H1 (cell line): ENCODE data around the gene IFI30. TPM values are rescaled to one million over a fixed set of nuclear protein-coding genes. Genes with fewer than 3 reads are reported as not detected.

Experiments used
- BRCA1 ChIP-seq: IDR thresholded peaks from 2 replicates; pipeline ENCODE4 v1.6.1; 2012; ENCODE audit warnings: low read depth, low read length, improper control_type of control experiment
- CHD2 ChIP-seq: IDR thresholded peaks from 2 replicates; pipeline ENCODE4 v1.6.1; 2012; ENCODE audit warnings: low read length, improper control_type of control experiment
- CREB1 ChIP-seq: IDR thresholded peaks from 2 replicates; pipeline ENCODE4 v1.6.1; 2012; ENCODE audit warnings: inconsistent platforms
- CTBP2 ChIP-seq: IDR thresholded peaks from 2 replicates; pipeline ENCODE4 v1.7.0; 2011; ENCODE audit warnings: borderline replicate concordance, mild to moderate bottlenecking, moderate library complexity, mixed read lengths, low read length; ENCODE audit not compliant: insufficient read depth, insufficient read length
- E2F6 ChIP-seq: IDR thresholded peaks from 2 replicates; pipeline ENCODE4 v1.6.1; 2012; ENCODE audit warnings: inconsistent platforms
- EGR1 ChIP-seq: IDR thresholded peaks from 2 replicates; pipeline ENCODE4 v1.6.1; 2011; ENCODE audit warnings: low read depth, low read length, borderline replicate concordance
- EP300 ChIP-seq, 2 experiments: IDR thresholded peaks; 1 replicate in 1 of 2; 2 replicates in 1 of 2; pipeline ENCODE4 v1.6.1; 2011 to 2012; ENCODE audit warnings: low read depth in 2 of 2, low read length in 2 of 2, mild to moderate bottlenecking in 2 of 2, borderline replicate concordance in 1 of 2, inconsistent platforms in 1 of 2, moderate library complexity in 1 of 2
- GTF2F1 ChIP-seq: IDR thresholded peaks from 2 replicates; pipeline ENCODE4 v1.6.1; 2012; ENCODE audit warnings: low read depth, low read length, improper control_type of control experiment, borderline replicate concordance
- HDAC2 ChIP-seq, 2 experiments: fragments of 300-600 bp in 1 of 2; sonication (generic) in 1 of 2; IDR thresholded peaks; 2 replicates each; pipeline ENCODE4 v1.6.1; 2011 to 2012; ENCODE audit warnings: low read depth in 2 of 2, low read length in 2 of 2, mild to moderate bottlenecking in 2 of 2, moderate library complexity in 2 of 2, borderline replicate concordance in 1 of 2, inconsistent platforms in 1 of 2
- KDM1A ChIP-seq: fragments of 200-600, 300-600 bp; sonication (generic); IDR thresholded peaks from 2 replicates; pipeline ENCODE4 v1.7.1; 2016; ENCODE audit warnings: mild to moderate bottlenecking, low read length, borderline replicate concordance
- KDM5A ChIP-seq: fragments of 200-600 bp; IDR thresholded peaks from 2 replicates; pipeline ENCODE4 v1.7.1; 2012; ENCODE audit warnings: mild to moderate bottlenecking, low read length, inconsistent platforms, mixed read lengths
- POLR2AphosphoS5 ChIP-seq: IDR thresholded peaks from 2 replicates; pipeline ENCODE4 v1.6.1; 2011; ENCODE audit warnings: low read depth, low read length
- POU5F1 ChIP-seq: IDR thresholded peaks from 2 replicates; pipeline ENCODE4 v1.6.1; 2011; ENCODE audit warnings: low read depth, mild to moderate bottlenecking, low read length, moderate library complexity
- RBBP5 ChIP-seq: IDR thresholded peaks from 2 replicates; pipeline ENCODE4 v1.7.1; 2012; ENCODE audit warnings: low read depth, mild to moderate bottlenecking, inconsistent platforms, low read length, moderate library complexity, borderline replicate concordance
- RFX5 ChIP-seq: IDR thresholded peaks from 2 replicates; pipeline ENCODE4 v1.6.1; 2011; ENCODE audit warnings: low read depth, low read length, improper control_type of control experiment, borderline replicate concordance
- RNF2 ChIP-seq: fragments of 200-900, 300-1000 bp; sonication (generic); IDR thresholded peaks from 2 replicates; pipeline ENCODE4 v1.7.1; 2016; ENCODE audit warnings: borderline replicate concordance, low read depth, mild to moderate bottlenecking, antibody characterized with exemption, low read length; ENCODE audit not compliant: poor library complexity, severe bottlenecking; ENCODE audit errors: missing control alignments
- SIRT6 ChIP-seq: IDR thresholded peaks from one replicate; pipeline ENCODE4 v1.7.1; 2012; ENCODE audit warnings: low read length, inconsistent platforms
- SP1 ChIP-seq: IDR thresholded peaks from 2 replicates; pipeline ENCODE4 v1.6.1; 2011; ENCODE audit warnings: low read depth, low read length
- SUZ12 ChIP-seq: fragments of 200-600 bp; sonication (generic); IDR thresholded peaks from 2 replicates; pipeline ENCODE4 v1.6.1; 2012; ENCODE audit warnings: mild to moderate bottlenecking, inconsistent platforms, low read length, moderate library complexity, mixed read lengths
- TAF1 ChIP-seq: IDR thresholded peaks from 2 replicates; pipeline ENCODE4 v1.6.1; 2011; ENCODE audit warnings: mild to moderate bottlenecking, low read depth, low read length
- TBP ChIP-seq: IDR thresholded peaks from 2 replicates; pipeline ENCODE4 v1.6.1; 2011; ENCODE audit warnings: low read depth, low read length, improper control_type of control experiment
- USF2 ChIP-seq: IDR thresholded peaks from 2 replicates; pipeline ENCODE4 v1.6.1; 2011; ENCODE audit warnings: low read length, improper control_type of control experiment
- YY1 ChIP-seq: IDR thresholded peaks from 2 replicates; pipeline ENCODE4 v1.6.1; 2011; ENCODE audit warnings: low read depth, mild to moderate bottlenecking, low read length
- polyA plus RNA-seq, 7 experiments: library from polyadenylated mRNA; depleted of rRNA in 3 of 7; stranded (reverse) in 5 of 7; unstranded in 2 of 7; fragments of >200 nt in 5 of 7; fragments of 200-250 nt in 2 of 7; gene quantifications; 1 replicate in 5 of 7; 2 replicates in 1 of 7; 4 replicates in 1 of 7; pipeline versions ENCODE4 v1.2.1 to v1.2.3, GENCODE V29; 2011 to 2013; ENCODE audit warnings: missing spikeins in 2 of 7, mixed read lengths in 2 of 7
- total RNA-seq: library from RNA; stranded (reverse); fragmentation: NEBNext Ultra II Directional; extraction: Animal tissue kit (Norgen Biotek cat#: 25700); gene quantifications from 2 replicates; pipeline ENCODE4 v1.2.1, GENCODE V29; 2021

The IFI30 gene
- total and polyA plus RNA-seq, 2 of the 8 experiments (the other 6 are each of a cell fraction or from before 2014, with no cell fraction given): 28.9 to 62.4 TPM

GRCh38 chr19:18173572-18174288 is at the start of gene IFI30 (continued):
- TF ChIP-seq TAF1 (peak; percentile 75; the same call in 1 of the 2 replicates), RFX5 (no peak), RNF2 (no peak), POLR2AphosphoS5 (0 out of 2 replicates have a peak, but pooled peaks have one; percentile 37), CTBP2 (no peak), SIRT6 (no peak), BRCA1 (no peak), EP300 (IDR thresholded peaks at IDR 0.05; ENCODE audit: borderline replicate concordance in 1 of 2, low read depth in 2 of 2, low read length in 2 of 2) (no peak), POU5F1 (no peak), EGR1 (no peak), KDM1A (no peak), HDAC2 (IDR thresholded peaks at IDR 0.05; ENCODE audit: borderline replicate concordance in 1 of 2, low read depth in 2 of 2, low read length in 2 of 2) (no peak; a peak in 1 of 4 replicates), CREB1 (no peak), SUZ12 (peak; percentile 53; the same call in 1 of the 2 replicates), GTF2F1 (no peak), YY1 (no peak), SP1 (peak; percentile 51; the same call in 1 of the 2 replicates), KDM5A (no peak), E2F6 (peak; percentile 81), USF2 (peak; percentile 62; the same call in 1 of the 2 replicates), RBBP5 (no peak), CHD2 (no peak), TBP (peak; percentile 29; the same call in 1 of the 2 replicates)
